ENCODE results near the gene LSAMP. TPM values are rescaled to one million over a fixed set of nuclear protein-coding genes. Genes with fewer than 3 reads are reported as not detected.
A peak's percentile ranks its signal among the peaks of the same experiment; 100 is the strongest.

The LSAMP gene
- total and polyA plus RNA-seq, 8 donors, result 17.3 to 28.0 (median 26.0) TPM

GRCh38 chr3:115913069-115913686 is 532.1 kb downstream of the LSAMP start:
- Histone ChIP-seq H3K9me3 (no peaks in the 10 kb centered on the region), H3K36me3 (no peaks in the 10 kb centered on the region), H3K27me3 (no peaks in the 10 kb centered on the region), H3K4me3 (no peak overlapping the region), H3K4me1 (no peaks in the 10 kb centered on the region), H3K27ac (no peak overlapping the region)
- no peak for DNase-seq
- ATAC-seq, result peak; percentile 45
- peak; percentile 6 to 20 for TF ChIP-seq CTCF (IDR thresholded peaks at IDR 0.05)
- intact Hi-C loops (cut with DNase I), result no loop called here

DNA sequence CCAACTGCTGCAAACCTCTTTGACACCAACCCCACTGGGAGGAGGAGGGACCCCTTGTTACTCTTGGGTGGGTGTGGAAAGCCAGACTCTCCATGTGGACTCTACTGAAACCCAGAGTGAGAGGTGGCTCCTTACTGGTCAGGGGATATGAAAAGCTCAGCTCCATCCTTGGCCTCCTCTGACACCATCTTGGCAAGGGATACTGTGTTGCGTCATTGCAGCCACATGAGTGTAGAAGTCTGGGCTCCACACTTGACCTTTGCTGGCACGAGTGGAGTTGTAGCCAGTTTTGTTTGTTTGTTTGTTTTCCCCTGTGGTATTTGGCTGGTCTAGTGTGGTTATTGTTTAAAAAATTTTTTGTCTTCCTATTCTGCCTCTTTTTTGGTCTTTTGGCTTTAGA is 532.9 kb downstream of the LSAMP start:
- Histone ChIP-seq H3K27me3 (no peaks in the 10 kb centered on the region), H3K4me3 (no peak overlapping the region), H3K4me1 (no peaks in the 10 kb centered on the region), H3K9me3 (no peaks in the 10 kb centered on the region), H3K27ac (no peak overlapping the region), H3K36me3 (no peaks in the 10 kb centered on the region)
- TF ChIP-seq CTCF (IDR thresholded peaks at IDR 0.05), result no peak
- intact Hi-C loops (cut with DNase I), result no loop called here
- peak in 1 of 4 donors; percentile 32 for DNase-seq
- ATAC-seq, result peak; percentile 50

GRCh38 chr3:115905871-115906270 is 539.4 kb downstream of the LSAMP start:
- Histone ChIP-seq H3K36me3 (no peaks in the 10 kb centered on the region), H3K9me3 (no peaks in the 10 kb centered on the region), H3K27me3 (no peaks in the 10 kb centered on the region), H3K4me1 (no peaks in the 10 kb centered on the region), H3K27ac (no peak overlapping the region), H3K4me3 (no peak overlapping the region)
- no peak for DNase-seq
- ATAC-seq, result no peak
- TF ChIP-seq CTCF (IDR thresholded peaks at IDR 0.05), result no peak
- intact Hi-C loops (cut with DNase I), result no loop called here

DNA sequence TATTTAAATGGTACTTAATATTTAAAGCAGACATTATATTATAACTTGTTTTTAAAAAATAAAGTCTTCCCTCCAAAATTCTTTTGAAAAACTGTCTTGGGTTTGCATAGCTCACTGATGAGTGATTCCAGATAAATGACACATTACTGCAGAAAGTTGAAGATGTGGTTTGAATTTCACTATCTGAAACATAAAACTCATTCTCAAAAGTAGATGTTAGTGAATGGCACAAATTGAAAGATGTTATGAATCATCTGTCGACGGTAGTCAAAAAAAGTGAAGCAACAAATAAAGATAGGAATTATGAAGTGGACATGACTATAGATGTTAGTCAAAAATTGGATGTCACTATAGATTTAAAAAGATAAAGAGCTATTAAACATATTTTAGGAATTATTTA is 541.4 kb downstream of the LSAMP start:
- no peak for ATAC-seq
- H3K9me3 ChIP-seq, result no peaks in the 10 kb centered on the region
- H3K27ac ChIP-seq, result no peak overlapping the region
- TF ChIP-seq CTCF (IDR thresholded peaks at IDR 0.05), result no peak
- H3K36me3 ChIP-seq, result no peaks in the 10 kb centered on the region
- no peak overlapping the region for H3K4me3 ChIP-seq
- H3K4me1 ChIP-seq, result no peaks in the 10 kb centered on the region
- no peak for DNase-seq
- no peaks in the 10 kb centered on the region for H3K27me3 ChIP-seq
- intact Hi-C loops (cut with DNase I), result no loop called here

DNA sequence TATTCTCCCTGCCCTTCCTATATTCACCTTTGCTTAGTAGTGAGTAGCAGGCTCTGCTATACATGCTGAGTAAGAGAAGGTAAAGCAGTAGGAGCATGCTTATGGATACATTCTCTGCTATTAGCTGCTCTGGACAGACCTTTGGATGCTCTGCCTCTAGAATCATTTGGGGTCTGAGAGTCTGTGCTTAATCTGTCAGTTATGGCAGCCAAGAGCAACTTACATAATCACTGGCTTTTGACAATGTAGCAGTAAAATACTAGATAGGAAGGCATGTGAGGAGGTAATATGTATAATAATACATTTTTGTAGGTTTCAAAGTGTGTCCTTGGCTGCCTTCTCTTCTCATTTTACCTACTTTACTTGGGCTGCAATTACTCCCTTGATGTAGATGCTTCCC is 544.3 kb downstream of the LSAMP start:
- no peaks in the 10 kb centered on the region for H3K27me3 ChIP-seq
- no peak for DNase-seq
- no peak for ATAC-seq
- H3K9me3 ChIP-seq, result no peaks in the 10 kb centered on the region
- no peaks in the 10 kb centered on the region for H3K4me1 ChIP-seq
- no peaks in the 10 kb centered on the region for H3K36me3 ChIP-seq
- TF ChIP-seq CTCF (IDR thresholded peaks at IDR 0.05), result no peak
- no peak overlapping the region for H3K4me3 ChIP-seq
- intact Hi-C loops (cut with DNase I), result no loop called here
- H3K27ac ChIP-seq, result no peak overlapping the region

Measured in left lung (tissue), 10 donors.